Measurements from ENCODE around the gene ANKMY2.

DNA sequence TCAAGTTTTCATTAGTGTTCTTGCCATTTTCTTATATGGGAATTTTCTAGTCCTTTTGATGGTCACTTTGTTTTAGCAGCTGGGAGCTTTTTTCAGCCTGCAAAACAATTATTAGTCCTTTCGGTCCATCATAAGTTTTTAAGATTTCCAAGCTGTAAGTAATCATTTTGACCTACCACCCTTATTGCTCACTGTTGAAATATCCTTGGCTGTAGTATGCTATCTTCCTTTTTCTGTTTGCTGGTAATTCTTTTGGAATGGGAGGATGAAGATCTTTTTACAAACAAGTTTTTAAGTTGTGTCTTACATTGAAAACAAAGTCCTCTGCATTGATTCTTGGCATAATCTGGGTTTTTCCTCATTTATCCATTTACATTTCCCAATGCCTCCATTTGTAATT lies 24.5 kb upstream of the ANKMY2 start:
- TF ChIP-seq, protein P1, sequence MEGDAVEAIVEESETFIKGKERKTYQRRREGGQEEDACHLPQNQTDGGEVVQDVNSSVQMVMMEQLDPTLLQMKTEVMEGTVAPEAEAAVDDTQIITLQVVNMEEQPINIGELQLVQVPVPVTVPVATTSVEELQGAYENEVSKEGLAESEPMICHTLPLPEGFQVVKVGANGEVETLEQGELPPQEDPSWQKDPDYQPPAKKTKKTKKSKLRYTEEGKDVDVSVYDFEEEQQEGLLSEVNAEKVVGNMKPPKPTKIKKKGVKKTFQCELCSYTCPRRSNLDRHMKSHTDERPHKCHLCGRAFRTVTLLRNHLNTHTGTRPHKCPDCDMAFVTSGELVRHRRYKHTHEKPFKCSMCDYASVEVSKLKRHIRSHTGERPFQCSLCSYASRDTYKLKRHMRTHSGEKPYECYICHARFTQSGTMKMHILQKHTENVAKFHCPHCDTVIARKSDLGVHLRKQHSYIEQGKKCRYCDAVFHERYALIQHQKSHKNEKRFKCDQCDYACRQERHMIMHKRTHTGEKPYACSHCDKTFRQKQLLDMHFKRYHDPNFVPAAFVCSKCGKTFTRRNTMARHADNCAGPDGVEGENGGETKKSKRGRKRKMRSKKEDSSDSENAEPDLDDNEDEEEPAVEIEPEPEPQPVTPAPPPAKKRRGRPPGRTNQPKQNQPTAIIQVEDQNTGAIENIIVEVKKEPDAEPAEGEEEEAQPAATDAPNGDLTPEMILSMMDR (IDR thresholded peaks at IDR 0.05; ENCODE audit: low read length) = no peak
- no peak for TF ChIP-seq EZH2 (IDR thresholded peaks at IDR 0.05; ENCODE audit: borderline replicate concordance, low read length)

All from OCI-LY1 (cell line).